ENCODE measurements around the gene MBNL2.

MBNL2 gene

DNA sequence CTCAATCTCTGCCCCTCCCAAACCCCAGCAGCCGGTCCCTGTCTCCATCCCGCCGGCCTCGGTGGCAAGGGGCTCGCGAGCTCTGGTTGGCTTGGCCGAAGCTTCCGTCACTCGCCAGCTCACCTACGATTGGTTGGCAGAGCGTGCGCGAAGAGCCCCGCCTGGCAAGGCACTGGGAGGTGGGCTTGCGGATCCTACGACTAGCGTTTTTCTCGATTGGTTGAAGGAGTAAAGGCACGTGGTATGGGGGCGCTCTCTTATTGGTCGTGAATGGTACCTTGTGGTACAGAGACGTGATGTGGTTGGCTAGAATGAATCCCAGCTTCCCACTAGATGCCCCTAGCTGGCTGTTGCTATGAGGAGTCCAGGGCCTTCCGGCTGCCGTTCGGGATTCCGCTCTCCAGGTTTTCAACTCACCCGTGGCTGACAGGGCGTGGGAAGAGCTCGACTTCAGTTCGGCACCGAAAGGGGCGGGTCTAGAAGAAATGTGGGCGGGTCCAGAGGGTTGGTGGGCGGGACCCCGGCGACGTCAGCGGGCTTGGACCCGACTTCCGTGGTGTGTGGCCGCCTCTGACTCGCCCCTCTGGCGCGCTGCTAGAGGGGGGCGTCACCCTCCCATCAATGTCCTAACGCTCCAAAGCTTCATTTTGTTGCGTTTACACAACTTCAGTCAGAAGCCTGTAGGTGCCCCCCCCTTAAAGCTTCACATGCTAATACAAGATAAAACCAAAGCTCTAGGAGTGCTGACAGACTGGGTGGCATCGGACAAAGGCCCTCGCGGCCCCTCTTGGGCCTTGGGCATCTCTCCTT is 211.0 kb downstream of the MBNL2 start:
- peak; percentile 100 for DNase-seq

DNA sequence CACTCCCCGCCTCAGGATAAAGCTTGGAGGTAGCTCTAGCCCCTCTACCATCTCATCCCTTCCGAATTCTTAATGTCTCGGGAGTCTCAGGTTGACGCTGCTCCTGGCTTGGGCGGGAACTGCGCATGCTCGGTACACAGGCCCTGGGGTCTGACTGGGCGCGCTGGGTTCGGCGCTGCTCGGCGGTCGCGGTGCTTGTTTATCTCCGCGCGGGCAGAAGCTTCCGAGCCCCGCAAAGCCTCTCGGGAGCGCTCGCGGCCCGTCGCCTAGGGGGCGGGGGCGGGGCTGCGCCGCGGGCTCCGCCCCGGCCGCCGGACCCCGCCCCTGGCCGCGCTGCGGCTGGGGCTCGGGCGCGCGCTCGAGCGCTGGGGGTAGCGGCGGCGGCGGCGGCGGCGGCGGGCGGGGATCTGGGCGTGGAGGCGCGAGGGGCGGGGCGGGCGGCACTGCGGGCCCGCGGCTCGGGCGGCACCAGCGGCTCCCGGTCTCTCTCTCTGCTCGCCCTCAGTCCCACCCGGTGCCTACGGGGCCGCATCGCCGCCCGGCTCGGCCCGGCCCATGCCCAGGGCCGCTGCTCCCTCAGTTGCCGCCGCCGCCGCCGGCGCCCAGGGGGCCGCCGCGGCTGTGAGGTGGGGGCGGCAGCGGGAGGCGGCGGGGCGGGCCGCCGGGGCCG is 211.7 kb downstream of the MBNL2 start, which contains the start of gene RAP2A:
TSS of gene RAP2A (plus strand) at position 443 of the 670 bp plus-strand sequence. CDS start 302 bp downstream, outside the sequence.
- peak; percentile 85 for DNase-seq

DNA sequence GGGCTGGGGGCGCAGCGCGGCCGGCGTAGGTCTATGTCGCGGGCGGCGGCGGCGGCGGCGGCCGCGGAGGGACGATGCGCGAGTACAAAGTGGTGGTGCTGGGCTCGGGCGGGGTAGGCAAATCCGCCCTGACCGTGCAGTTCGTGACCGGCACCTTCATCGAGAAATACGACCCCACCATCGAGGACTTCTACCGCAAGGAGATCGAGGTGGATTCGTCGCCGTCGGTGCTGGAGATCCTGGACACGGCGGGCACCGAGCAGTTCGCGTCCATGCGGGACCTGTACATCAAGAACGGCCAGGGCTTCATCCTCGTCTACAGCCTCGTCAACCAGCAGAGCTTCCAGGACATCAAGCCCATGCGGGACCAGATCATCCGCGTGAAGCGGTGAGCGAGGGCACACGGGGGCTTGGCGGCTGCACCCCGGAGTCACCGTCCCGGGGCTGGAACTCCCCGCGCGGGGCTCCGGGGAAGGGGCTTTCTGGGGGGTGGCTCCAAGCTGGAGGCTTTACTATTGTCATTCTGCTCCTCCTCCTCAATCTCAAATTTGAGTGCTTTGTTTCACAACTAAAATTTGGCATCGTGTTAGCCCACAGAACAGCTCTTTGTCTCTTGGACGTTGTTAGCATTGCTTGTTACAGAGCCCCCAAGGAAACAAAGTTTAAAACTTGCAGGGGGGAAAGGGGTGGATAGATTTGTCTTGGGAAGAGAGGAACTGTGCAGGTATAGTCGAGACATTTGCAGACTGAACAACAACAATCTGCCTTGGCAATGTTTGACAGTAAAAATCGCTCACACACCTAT is 212.5 kb downstream of the MBNL2 start:
- no peak for DNase-seq

DNA sequence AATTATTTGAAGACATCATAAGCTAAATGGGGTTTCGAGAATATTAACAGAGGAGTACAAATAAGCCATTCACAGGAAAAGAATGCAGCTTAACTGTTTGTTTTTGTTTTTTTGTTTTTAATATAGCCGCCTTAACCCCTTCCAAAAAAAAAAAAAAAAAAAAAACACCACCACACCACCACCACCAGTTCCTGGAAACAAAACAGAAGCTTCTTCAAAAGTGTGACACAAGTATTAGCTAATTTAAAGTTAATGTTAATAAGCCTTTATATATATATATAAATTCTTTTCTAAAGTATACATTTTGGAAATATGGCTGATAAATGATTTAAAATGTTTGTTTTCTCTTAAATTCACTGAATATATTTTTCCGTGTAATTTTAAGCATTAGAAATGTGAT is 213.2 kb downstream of the MBNL2 start:
- no peak for DNase-seq

- DNase-seq, result no peak
These were observed 213.7 kb downstream of the MBNL2 start for GRCh38 chr13:97435794-97436193.

DNA sequence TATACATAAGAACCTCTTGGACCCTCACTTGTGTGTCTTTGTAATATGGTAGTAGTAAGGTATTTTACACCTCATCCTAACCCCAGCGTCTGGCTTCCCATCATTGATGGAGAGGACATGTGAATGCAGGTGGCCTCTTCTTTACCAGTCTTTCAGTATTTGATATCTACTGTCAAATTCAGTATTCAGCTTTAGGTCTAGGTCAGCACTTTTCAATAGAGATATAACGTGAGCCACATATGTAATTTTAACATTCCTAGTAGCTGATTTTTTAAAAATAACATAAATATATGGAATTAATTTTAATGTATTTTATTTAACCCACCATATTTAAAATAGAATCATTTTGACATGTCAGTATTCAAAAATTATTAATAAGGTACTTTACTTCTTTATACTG is 214.7 kb downstream of the MBNL2 start:
- no peak for DNase-seq

- DNase-seq, result no peak
These were observed 215.6 kb downstream of the MBNL2 start for GRCh38 chr13:97437729-97438128.

- DNase-seq, result no peak
These were observed 216.9 kb downstream of the MBNL2 start for GRCh38 chr13:97438856-97439595.

GRCh38 chr13:97440598-97441170 is 218.6 kb downstream of the MBNL2 start:
- no peak for DNase-seq

DNA sequence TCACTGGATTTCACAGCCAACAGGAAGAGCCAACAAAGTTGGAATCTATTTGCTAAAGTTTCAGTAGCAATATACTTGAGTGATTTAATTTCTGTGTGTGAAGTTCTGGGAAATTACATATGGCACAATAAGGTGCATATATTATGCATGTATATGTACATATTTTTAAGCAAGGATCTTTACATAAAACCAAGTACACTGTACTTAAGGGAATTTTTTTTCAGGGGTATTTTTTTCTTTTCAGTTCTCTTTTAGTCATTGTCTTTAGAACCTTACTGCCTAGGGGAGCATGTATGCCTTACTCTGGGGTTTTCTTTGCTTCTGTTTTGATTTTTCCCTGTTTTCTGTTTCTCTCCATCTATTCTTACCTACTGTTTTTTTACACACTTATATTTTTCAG is 219.2 kb downstream of the MBNL2 start:
- DNase-seq, result no peak
